A673 (cell line): Measurements from ENCODE around the gene ZNF341. TPM values are rescaled to one million over a fixed set of nuclear protein-coding genes. Genes with fewer than 3 reads are reported as not detected.

Source experiments
- BruUV-seq: library from RNA; stranded (reverse); fragments of 400-500 nt; replicated peaks from 2 replicates; lab custom pipeline; 2021; lab: Mats Ljungman, UMichigan
- CTCF ChIA-PET: fragments of 300-600 bp; sonication (Branson Sonifier 250); formaldehyde crosslinking; loops from one replicate; lab custom pipeline; 2022; ENCODE audit warnings: antibody characterized with exemption; lab: Charles Lee
- POLR2A ChIA-PET: fragments of 300-600 bp; sonication (Branson Sonifier 250); formaldehyde crosslinking; loops from one replicate; lab custom pipeline; 2022; ENCODE audit warnings: antibody characterized with exemption; ENCODE audit not compliant: low non-redundant PET; lab: Charles Lee
- DNase-seq: peaks from one replicate; pipeline ENCODE4 v3.0.0-alpha.2; 2015; ENCODE audit warnings: low spot score
- H3K27ac ChIP-seq: fragments of 200-600 bp; sonication (generic); 2 replicates; pipeline ENCODE4 v1.5.1; 2016; ENCODE audit warnings: mixed run types, low read depth, mild to moderate bottlenecking, mixed read lengths, antibody characterized with exemption, low read length; ENCODE audit not compliant: poor library complexity, severe bottlenecking
- H3K27me3 ChIP-seq: fragments of 200-600 bp; sonication (generic); replicated peaks from 2 replicates; pipeline ENCODE4 v1.6.1; 2017; ENCODE audit warnings: mixed run types, low read depth, mild to moderate bottlenecking, mixed read lengths, antibody characterized with exemption, low read length; ENCODE audit not compliant: insufficient read depth, poor library complexity
- H3K36me3 ChIP-seq: fragments of 200-600 bp; sonication (generic); 2 replicates; pipeline ENCODE4 v1.6.1; 2016; ENCODE audit warnings: mixed run types, mild to moderate bottlenecking, mixed read lengths, antibody characterized with exemption, low read length; ENCODE audit not compliant: insufficient read depth, poor library complexity, severe bottlenecking
- H3K4me1 ChIP-seq: fragments of 200-600 bp; sonication (generic); 2 replicates; pipeline ENCODE4 v1.6.1; 2017; ENCODE audit warnings: mixed run types, mild to moderate bottlenecking, mixed read lengths, antibody characterized with exemption, low read length; ENCODE audit not compliant: insufficient read depth, poor library complexity, severe bottlenecking
- H3K4me3 ChIP-seq: fragments of 200-600 bp; sonication (generic); 2 replicates; pipeline ENCODE4 v1.5.1; 2016; ENCODE audit warnings: low read depth, mixed run types, mild to moderate bottlenecking, mixed read lengths, low read length; ENCODE audit not compliant: poor library complexity, severe bottlenecking
- H3K9me3 ChIP-seq: fragments of 200-600 bp; sonication (generic); 2 replicates; pipeline ENCODE4 v1.6.1; 2016; ENCODE audit warnings: mixed run types, low read depth, mild to moderate bottlenecking, mixed read lengths, antibody characterized with exemption, low read length; ENCODE audit not compliant: poor library complexity, severe bottlenecking
- CTCF ChIP-seq: fragments of 300-800, 200-600 bp; sonication (generic); conservative IDR thresholded peaks from 2 replicates; pipeline ENCODE4 v1.5.1; 2017; ENCODE audit warnings: low read depth, mild to moderate bottlenecking, antibody characterized with exemption, low read length, moderate library complexity, mixed read lengths
- EZH2 ChIP-seq: fragments of 200-600 bp; sonication (generic); IDR thresholded peaks from 2 replicates; pipeline ENCODE4 v1.6.1; 2017; ENCODE audit warnings: borderline replicate concordance, low read depth, mild to moderate bottlenecking, mixed read lengths, antibody characterized with exemption, low read length; ENCODE audit not compliant: poor library complexity, severe bottlenecking
- intact Hi-C: fragments of 100-400 bp; cut with micrococcal nuclease; formaldehyde crosslinking; loops from one replicate; pipeline ENCODE4 v1.10.0; 2022; ENCODE audit not compliant: unreplicated experiment
- total RNA-seq: library from RNA; stranded (reverse); gene quantifications from 2 replicates; pipeline ENCODE4 v1.2.3, GENCODE V29; 2021

Gene ZNF341
- total RNA-seq, 1 experiment from 2014 or later, result 5.0 TPM

- H3K4me3 ChIP-seq, result no peak overlapping the region
- no peak for DNase-seq
- no peak overlapping the region for H3K27ac ChIP-seq
- POLR2A ChIA-PET, result no interaction called here
- no peaks in the 10 kb centered on the region for H3K4me1 ChIP-seq
- H3K36me3 ChIP-seq, result no peaks in the 10 kb centered on the region
- no peaks in the 10 kb centered on the region for H3K27me3 ChIP-seq
- CTCF ChIA-PET, result no interaction called here
- no TSS peak for BruUV-seq
- intact Hi-C loops, result no loop called here
- H3K9me3 ChIP-seq, result no peaks in the 10 kb centered on the region
- TF ChIP-seq CTCF (no peak), EZH2 (no peak)
Measured at GRCh38 chr20:33709905-33710541, 21.8 kb upstream of the ZNF341 start.

GRCh38 chr20:33710681-33711445, 20.9 kb upstream of the ZNF341 start:
- intact Hi-C loops, result no loop called here
- H3K9me3 ChIP-seq, result no peaks in the 10 kb centered on the region
- TF ChIP-seq EZH2 (no peak), CTCF (no peak)
- H3K27me3 ChIP-seq, result no peaks in the 10 kb centered on the region
- no peaks in the 10 kb centered on the region for H3K4me1 ChIP-seq
- POLR2A ChIA-PET, result no interaction called here
- no TSS peak for BruUV-seq
- H3K27ac ChIP-seq, result no peak overlapping the region
- H3K4me3 ChIP-seq, result no peak overlapping the region
- DNase-seq, result no peak
- CTCF ChIA-PET, result no interaction called here
- H3K36me3 ChIP-seq, result no peaks in the 10 kb centered on the region

- CTCF ChIA-PET, result no interaction called here
- BruUV-seq, result no TSS peak
- Histone ChIP-seq H3K27ac (no peak overlapping the region), H3K27me3 (no peaks in the 10 kb centered on the region), H3K4me3 (no peak overlapping the region), H3K4me1 (no peaks in the 10 kb centered on the region), H3K9me3 (no peaks in the 10 kb centered on the region), H3K36me3 (no peaks in the 10 kb centered on the region)
- intact Hi-C loops, result no loop called here
- POLR2A ChIA-PET, result no interaction called here
- TF ChIP-seq EZH2 (no peak), CTCF (no peak)
- DNase-seq, result no peak
Measured at GRCh38 chr20:33711446-33711738, 20.4 kb upstream of the ZNF341 start.
